ENCODE results near the gene ZMIZ1.

DNA sequence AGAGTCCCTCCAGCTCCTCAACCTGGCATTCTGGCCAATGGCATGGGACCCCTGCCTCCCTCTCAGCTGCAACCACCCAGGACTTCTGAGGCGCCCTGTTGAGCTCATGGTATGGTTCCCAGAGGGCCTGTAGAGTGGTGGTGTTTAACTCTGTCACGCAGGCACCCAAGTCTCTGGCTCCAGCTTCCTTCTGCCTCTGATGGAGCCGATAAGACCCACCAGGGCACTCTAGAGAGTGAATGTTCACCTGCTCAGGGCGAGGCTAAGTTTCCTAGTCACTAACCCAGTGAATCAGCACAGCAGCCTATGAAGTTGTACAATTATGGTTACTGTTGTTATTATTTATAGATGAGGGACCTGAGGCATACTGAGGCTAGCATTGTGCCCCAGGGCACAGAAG, 120.4 kb downstream of the ZMIZ1 start:
- TF ChIP-seq, protein P1, sequence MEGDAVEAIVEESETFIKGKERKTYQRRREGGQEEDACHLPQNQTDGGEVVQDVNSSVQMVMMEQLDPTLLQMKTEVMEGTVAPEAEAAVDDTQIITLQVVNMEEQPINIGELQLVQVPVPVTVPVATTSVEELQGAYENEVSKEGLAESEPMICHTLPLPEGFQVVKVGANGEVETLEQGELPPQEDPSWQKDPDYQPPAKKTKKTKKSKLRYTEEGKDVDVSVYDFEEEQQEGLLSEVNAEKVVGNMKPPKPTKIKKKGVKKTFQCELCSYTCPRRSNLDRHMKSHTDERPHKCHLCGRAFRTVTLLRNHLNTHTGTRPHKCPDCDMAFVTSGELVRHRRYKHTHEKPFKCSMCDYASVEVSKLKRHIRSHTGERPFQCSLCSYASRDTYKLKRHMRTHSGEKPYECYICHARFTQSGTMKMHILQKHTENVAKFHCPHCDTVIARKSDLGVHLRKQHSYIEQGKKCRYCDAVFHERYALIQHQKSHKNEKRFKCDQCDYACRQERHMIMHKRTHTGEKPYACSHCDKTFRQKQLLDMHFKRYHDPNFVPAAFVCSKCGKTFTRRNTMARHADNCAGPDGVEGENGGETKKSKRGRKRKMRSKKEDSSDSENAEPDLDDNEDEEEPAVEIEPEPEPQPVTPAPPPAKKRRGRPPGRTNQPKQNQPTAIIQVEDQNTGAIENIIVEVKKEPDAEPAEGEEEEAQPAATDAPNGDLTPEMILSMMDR (IDR thresholded peaks at IDR 0.05), result no peak
- TF ChIP-seq POLR2AphosphoS5 (IDR thresholded peaks at IDR 0.05) (no peak), POLR2A (IDR thresholded peaks at IDR 0.05) (no peak)

All from suprapubic skin (tissue), 4 donors.